Calu3 (cell line): ENCODE data around the gene VPS13D. TPM values are rescaled to one million over a fixed set of nuclear protein-coding genes. Genes with fewer than 3 reads are reported as not detected.

Experiments
- BruUV-seq: library from RNA; stranded (reverse); fragments of 400-500 nt; replicated peaks from 2 replicates; lab custom pipeline; 2021; lab: Mats Ljungman, UMichigan
- CTCF ChIA-PET: fragments of 300-600 bp; sonication (Branson Sonifier 250); formaldehyde crosslinking; loops from one replicate; lab custom pipeline; 2022; ENCODE audit warnings: antibody characterized with exemption; lab: Charles Lee
- DNase-seq: peaks from one replicate; pipeline ENCODE4 v3.0.0; 2022
- H3K27ac Mint-ChIP-seq: one replicate; pipeline ENCODE4 v1.8.0; 2022; ENCODE audit warnings: mixed read lengths; ENCODE audit not compliant: unreplicated experiment
- H3K27me3 Mint-ChIP-seq: one replicate; pipeline ENCODE4 v1.8.0; 2022; ENCODE audit warnings: mixed read lengths; ENCODE audit not compliant: unreplicated experiment
- H3K36me3 Mint-ChIP-seq: one replicate; pipeline ENCODE4 v1.8.0; 2022; ENCODE audit warnings: mild to moderate bottlenecking, moderate library complexity, mixed read lengths; ENCODE audit not compliant: insufficient read depth, unreplicated experiment
- H3K4me1 Mint-ChIP-seq: one replicate; pipeline ENCODE4 v1.8.0; 2022; ENCODE audit warnings: mild to moderate bottlenecking, low read depth, mixed read lengths; ENCODE audit not compliant: unreplicated experiment
- H3K4me3 Mint-ChIP-seq: one replicate; pipeline ENCODE4 v1.8.0; 2022; ENCODE audit warnings: mild to moderate bottlenecking, low read depth, moderate library complexity, mixed read lengths; ENCODE audit not compliant: unreplicated experiment
- H3K9me3 Mint-ChIP-seq: one replicate; pipeline ENCODE4 v1.8.0; 2022; ENCODE audit warnings: low read depth, mixed read lengths; ENCODE audit not compliant: unreplicated experiment
- CTCF ChIP-seq: fragments of 200-600 bp; IDR thresholded peaks from one replicate; pipeline ENCODE4 v1.8.0; 2022; ENCODE audit warnings: antibody characterized with exemption; ENCODE audit not compliant: unreplicated experiment
- intact Hi-C: fragments of 100-400 bp; cut with micrococcal nuclease; formaldehyde crosslinking; loops from one replicate; pipeline ENCODE4 v1.10.0; 2022; ENCODE audit not compliant: unreplicated experiment
- total RNA-seq: library from RNA; stranded (reverse); gene quantifications from 2 replicates; pipeline ENCODE4 v1.2.3, GENCODE V29; 2022

Gene VPS13D
- total RNA-seq, 1 experiment from 2014 or later: 30.6 TPM

DNA sequence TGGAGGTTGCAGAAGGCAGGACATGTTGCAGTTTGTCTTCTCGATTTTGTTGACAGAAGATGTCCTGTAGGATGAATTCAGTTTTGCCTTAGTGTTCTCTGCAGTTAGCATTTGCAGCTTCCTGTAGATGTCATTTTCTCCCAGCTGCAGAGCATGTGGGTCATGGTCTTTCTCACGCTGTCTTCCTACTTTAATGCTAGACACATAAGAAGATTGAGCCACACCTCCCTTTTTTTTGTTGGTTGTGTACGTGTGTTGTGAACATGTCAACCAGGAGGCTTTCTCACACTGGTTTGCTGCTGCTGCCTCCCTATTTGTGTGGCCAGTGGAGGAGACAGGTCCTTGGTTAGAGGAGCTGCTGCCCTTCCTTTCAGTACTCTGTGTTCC, 110.7 kb downstream of the VPS13D start:
- H3K9me3 Mint-ChIP-seq: no peaks in the 10 kb centered on the region
- DNase-seq: no peak
- CTCF ChIA-PET: no interaction called here
- no peak overlapping the region for H3K27ac Mint-ChIP-seq
- peaks cover 17% of the 10 kb centered on the region for H3K4me1 Mint-ChIP-seq
- intact Hi-C loops: no loop called here
- H3K36me3 Mint-ChIP-seq: no peaks in the 10 kb centered on the region
- no peaks in the 10 kb centered on the region for H3K27me3 Mint-ChIP-seq
- BruUV-seq: no TSS peak
- no peak overlapping the region for H3K4me3 Mint-ChIP-seq
- no peak for TF ChIP-seq CTCF

DNA sequence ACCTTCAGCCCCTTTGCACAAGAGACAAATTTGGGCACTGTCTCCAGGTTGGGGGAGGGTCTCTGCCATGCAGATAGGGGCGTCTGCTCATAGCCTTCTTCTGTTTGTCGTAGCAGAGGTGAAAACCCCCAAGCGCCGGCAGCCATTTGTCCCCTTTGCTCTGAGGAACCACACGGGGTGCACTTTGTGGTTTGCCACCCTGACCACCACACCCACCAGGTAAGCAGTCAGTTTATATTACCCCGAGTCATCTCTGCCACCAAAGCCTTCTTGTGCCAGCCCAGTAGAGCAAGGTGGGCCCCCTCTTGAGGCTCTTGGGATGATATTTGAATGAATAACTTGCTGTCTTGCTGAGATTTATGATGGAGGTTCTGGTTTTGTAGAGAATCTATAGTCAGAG, 111.8 kb downstream of the VPS13D start:
- intact Hi-C loops: no loop called here
- H3K36me3 Mint-ChIP-seq: no peaks in the 10 kb centered on the region
- no peak for TF ChIP-seq CTCF
- H3K9me3 Mint-ChIP-seq: no peaks in the 10 kb centered on the region
- no TSS peak for BruUV-seq
- H3K4me3 Mint-ChIP-seq: no peak overlapping the region
- CTCF ChIA-PET: no interaction called here
- peaks cover 17% of the 10 kb centered on the region for H3K4me1 Mint-ChIP-seq
- DNase-seq: no peak
- H3K27me3 Mint-ChIP-seq: no peaks in the 10 kb centered on the region
- H3K27ac Mint-ChIP-seq: no peak overlapping the region

- H3K4me1 Mint-ChIP-seq: peaks cover 17% of the 10 kb centered on the region
- DNase-seq: peak; percentile 8
- intact Hi-C loops: no loop called here
- H3K36me3 Mint-ChIP-seq: no peaks in the 10 kb centered on the region
- H3K9me3 Mint-ChIP-seq: no peaks in the 10 kb centered on the region
- H3K27ac Mint-ChIP-seq: no peak overlapping the region
- no peak for TF ChIP-seq CTCF
- BruUV-seq: no TSS peak
- H3K27me3 Mint-ChIP-seq: no peaks in the 10 kb centered on the region
- CTCF ChIA-PET: no interaction called here
- no peak overlapping the region for H3K4me3 Mint-ChIP-seq
Measured at GRCh38 chr1:12342401-12343003, 112.7 kb downstream of the VPS13D start.

GRCh38 chr1:12343823-12344487, 114.1 kb downstream of the VPS13D start:
- Mint-ChIP-seq H3K27ac (no peak overlapping the region), H3K4me3 (no peak overlapping the region), H3K36me3 (no peaks in the 10 kb centered on the region), H3K27me3 (no peaks in the 10 kb centered on the region), H3K9me3 (no peaks in the 10 kb centered on the region), H3K4me1 (peaks cover 17% of the 10 kb centered on the region)
- no TSS peak for BruUV-seq
- intact Hi-C loops: no loop called here
- no peak for DNase-seq
- TF ChIP-seq CTCF: no peak
- CTCF ChIA-PET: interaction anchor here (0.9 kb wide), 1 partner anchor 111 kb away, joined by 3 read pairs; no protein-coding TSS in a partner anchor
